G401.6 (cell line): ENCODE data around the gene RFC2.
"Not testable (repeated sequence)": the region's sequence is repeated elsewhere in the genome, so short reads cannot be mapped to it uniquely, and the experiment has no call there.

Experiments
- FAIRE-seq: peaks from 2 replicates; lab custom pipeline; 2012; peaks lifted over from hg19 to GRCh38; lab: Jason Lieb, UNC

RFC2 gene

GRCh38 chr7:74282748-74283459 lies 28.7 kb upstream of the RFC2 start:
- FAIRE-seq, result no peak

GRCh38 chr7:74280985-74281384 lies 26.8 kb upstream of the RFC2 start:
- no peak for FAIRE-seq

GRCh38 chr7:74277636-74278035 lies 23.4 kb upstream of the RFC2 start:
- no peak for FAIRE-seq

GRCh38 chr7:74275401-74275881 lies 21.2 kb upstream of the RFC2 start:
- FAIRE-seq, result no peak

- FAIRE-seq, result no peak
Observed at GRCh38 chr7:74272305-74273038, 18.3 kb upstream of the RFC2 start.

GRCh38 chr7:74271742-74272141 lies 17.5 kb upstream of the RFC2 start:
- FAIRE-seq, result no peak

- no peak for FAIRE-seq
Observed at GRCh38 chr7:74269757-74270277, 15.6 kb upstream of the RFC2 start.

GRCh38 chr7:74267756-74268565 lies 13.8 kb upstream of the RFC2 start:
- no peak for FAIRE-seq

- FAIRE-seq, result no peak
Observed at GRCh38 chr7:74266191-74266963, 12.2 kb upstream of the RFC2 start.

GRCh38 chr7:74263399-74264120 lies 9.4 kb upstream of the RFC2 start:
- no peak for FAIRE-seq

- no peak for FAIRE-seq
Observed at GRCh38 chr7:74262639-74263398, 8.6 kb upstream of the RFC2 start.

- FAIRE-seq, result no peak
Observed at GRCh38 chr7:74258639-74259038, 4.4 kb upstream of the RFC2 start.

GRCh38 chr7:74256491-74257408 lies 2.6 kb upstream of the RFC2 start:
- FAIRE-seq, result no peak

GRCh38 chr7:74255461-74255860 lies 1.3 kb upstream of the RFC2 start:
- not testable (repeated sequence) for FAIRE-seq

GRCh38 chr7:74254858-74255379 lies 720 bp upstream of the RFC2 start:
- no peak for FAIRE-seq

- FAIRE-seq, result no peak
Observed at GRCh38 chr7:74253835-74254128, 417 bp downstream of the RFC2 start.

GRCh38 chr7:74253331-74253730 lies 868 bp downstream of the RFC2 start:
- no peak for FAIRE-seq

- no peak for FAIRE-seq
Observed at GRCh38 chr7:74252893-74253292, 1.3 kb downstream of the RFC2 start.

- FAIRE-seq, result not testable (repeated sequence)
Observed at GRCh38 chr7:74249058-74249457, 5.1 kb downstream of the RFC2 start.
